ENCODE results near the gene SPATA13. TPM values are rescaled to one million over a fixed set of nuclear protein-coding genes. Genes with fewer than 3 reads are reported as not detected.

SPATA13 gene
- total RNA-seq, 1 experiment from 2014 or later, result 28.7 TPM

GRCh38 chr13:24149246-24150032 lies 11.1 kb upstream of the SPATA13 start:
- TF ChIP-seq EZH2 (IDR thresholded peaks at IDR 0.05; ENCODE audit: low read depth) (no peak), CTCF (conservative IDR thresholded peaks at IDR 0.05) (peak; percentile 28; the same call in 1 of the 2 replicates)
- Histone ChIP-seq H3K27me3 (ENCODE audit: insufficient read depth, low read depth) (no peaks in the 10 kb centered on the region), H4K20me1 (ENCODE audit: insufficient read depth) (no peaks in the 10 kb centered on the region), H2AFZ (peak overlapping the region; percentile 46; the same call in 1 of the 2 replicates), H3F3A (ENCODE audit: insufficient read depth, low read depth) (peaks cover 38% of the 10 kb centered on the region), H3K9me3 (ENCODE audit: insufficient read depth, low read depth) (no peaks in the 10 kb centered on the region), H3K4me2 (peak overlapping the region; percentile 77), H3K36me3 (ENCODE audit: low read depth) (no peaks in the 10 kb centered on the region), H3K4me3 (peak overlapping the region; percentile 28; the same call in 1 of the 2 replicates), H3K4me1 (replicated peaks; ENCODE audit: insufficient read depth) (peaks cover 60% of the 10 kb centered on the region), H3K79me2 (ENCODE audit: low read depth) (no peaks in the 10 kb centered on the region), H3K27ac (peak overlapping the region; percentile 92), H3K9me2 (ENCODE audit: insufficient read depth) (no peaks in the 10 kb centered on the region)
- POLR2A ChIA-PET (ENCODE audit: unreplicated experiment), result interaction anchor here (0.8 to 1.0 kb wide), 2 partner anchors 11 kb away, joined by 16 to 31 read pairs; partner anchors contain the start of gene SPATA13
- intact Hi-C loops (cut with micrococcal nuclease; ENCODE audit: unreplicated experiment), result loop anchor here (1.0 kb wide), 3 partner anchors 11 to 96 kb away; partner anchors contain the start of gene SPATA13
- CTCF ChIA-PET, result no interaction called here
- BruUV-seq (replicated peaks), result TSS peak; percentile 90
- DNase-seq, result peak in 1 of 2 experiments; percentile 17

- Histone ChIP-seq H3K4me1 (replicated peaks; ENCODE audit: insufficient read depth) (peaks cover 48% of the 10 kb centered on the region), H3K36me3 (ENCODE audit: low read depth) (no peaks in the 10 kb centered on the region), H3F3A (ENCODE audit: insufficient read depth, low read depth) (peaks cover 30% of the 10 kb centered on the region), H3K79me2 (ENCODE audit: low read depth) (no peaks in the 10 kb centered on the region), H3K27ac (peak overlapping the region; percentile 92), H3K4me2 (peak overlapping the region; percentile 77; the same call in 1 of the 2 replicates), H3K27me3 (ENCODE audit: insufficient read depth, low read depth) (no peaks in the 10 kb centered on the region), H4K20me1 (ENCODE audit: insufficient read depth) (no peaks in the 10 kb centered on the region), H2AFZ (no peak overlapping the region), H3K4me3 (no peak overlapping the region), H3K9me2 (ENCODE audit: insufficient read depth) (no peaks in the 10 kb centered on the region), H3K9me3 (ENCODE audit: insufficient read depth, low read depth) (no peaks in the 10 kb centered on the region)
- CTCF ChIA-PET, result interaction anchor here (0.5 kb wide), 1 partner anchor 251 kb away, joined by 3 read pairs; no protein-coding TSS in a partner anchor
- no TSS peak for BruUV-seq (replicated peaks)
- intact Hi-C loops (cut with micrococcal nuclease; ENCODE audit: unreplicated experiment), result no loop called here
- TF ChIP-seq EZH2 (IDR thresholded peaks at IDR 0.05; ENCODE audit: low read depth) (no peak), CTCF (conservative IDR thresholded peaks at IDR 0.05) (no peak)
- no peak for DNase-seq
- POLR2A ChIA-PET (ENCODE audit: unreplicated experiment), result no interaction called here
Measured at GRCh38 chr13:24150572-24150971, 9.9 kb upstream of the SPATA13 start.

GRCh38 chr13:24151864-24152263 lies 8.7 kb upstream of the SPATA13 start:
- no peaks in the 10 kb centered on the region for H3K9me2 ChIP-seq (ENCODE audit: insufficient read depth)
- no peak overlapping the region for H3K4me2 ChIP-seq
- no peak overlapping the region for H2AFZ ChIP-seq
- no peaks in the 10 kb centered on the region for H4K20me1 ChIP-seq (ENCODE audit: insufficient read depth)
- H3K36me3 ChIP-seq (ENCODE audit: low read depth), result no peaks in the 10 kb centered on the region
- DNase-seq, result no peak
- CTCF ChIA-PET, result no interaction called here
- H3K9me3 ChIP-seq (ENCODE audit: insufficient read depth, low read depth), result no peaks in the 10 kb centered on the region
- no peaks in the 10 kb centered on the region for H3K27me3 ChIP-seq (ENCODE audit: insufficient read depth, low read depth)
- no peak overlapping the region for H3K27ac ChIP-seq
- no peak overlapping the region for H3K4me3 ChIP-seq
- TF ChIP-seq EZH2 (IDR thresholded peaks at IDR 0.05; ENCODE audit: low read depth) (no peak), CTCF (conservative IDR thresholded peaks at IDR 0.05) (no peak)
- intact Hi-C loops (cut with micrococcal nuclease; ENCODE audit: unreplicated experiment), result no loop called here
- H3F3A ChIP-seq (ENCODE audit: insufficient read depth, low read depth), result peaks cover 27% of the 10 kb centered on the region
- H3K79me2 ChIP-seq (ENCODE audit: low read depth), result no peaks in the 10 kb centered on the region
- BruUV-seq (replicated peaks), result no TSS peak
- POLR2A ChIA-PET (ENCODE audit: unreplicated experiment), result no interaction called here
- H3K4me1 ChIP-seq (replicated peaks; ENCODE audit: insufficient read depth), result peaks cover 36% of the 10 kb centered on the region

All from PC-9 (cell line).